SJSA1 (cell line): ENCODE measurements around the gene CDHR2. TPM values are rescaled to one million over a fixed set of nuclear protein-coding genes. Genes with fewer than 3 reads are reported as not detected.
A peak's percentile ranks its signal among the peaks of the same experiment; 100 is the strongest.

Experiments
- DNase-seq, 2 experiments: peaks; one replicate each; pipeline ENCODE4 v3.0.0-alpha.2; 2015 to 2020; ENCODE audit warnings: low spot score in 2 of 2, low read depth in 1 of 2
- H3K27ac ChIP-seq: fragments of 250-450 bp; sonication (Bioruptor Pico); 2 replicates; pipeline ENCODE4 v1.5.1; 2020; ENCODE audit warnings: mild to moderate bottlenecking, moderate library complexity
- H3K27me3 ChIP-seq: fragments of 250-450 bp; sonication (Bioruptor Pico); replicated peaks from 2 replicates; pipeline ENCODE4 v1.5.1; 2020; ENCODE audit warnings: mild to moderate bottlenecking, moderate library complexity
- H3K36me3 ChIP-seq: fragments of 250-450 bp; sonication (Bioruptor Pico); 2 replicates; pipeline ENCODE4 v1.5.1; 2020; ENCODE audit warnings: mild to moderate bottlenecking
- H3K4me1 ChIP-seq: fragments of 250-450 bp; sonication (Bioruptor Pico); replicated peaks from 2 replicates; pipeline ENCODE4 v1.6.1; 2021; ENCODE audit warnings: mild to moderate bottlenecking
- H3K4me3 ChIP-seq: fragments of 250-450 bp; sonication (Bioruptor Pico); 2 replicates; pipeline ENCODE4 v1.5.1; 2020; ENCODE audit warnings: mild to moderate bottlenecking
- H3K9me3 ChIP-seq: fragments of 250-450 bp; sonication (Bioruptor Pico); replicated peaks from 2 replicates; pipeline ENCODE4 v1.5.1; 2020; ENCODE audit warnings: mild to moderate bottlenecking
- total RNA-seq: library from RNA; depleted of rRNA; stranded (reverse); fragments of >200 nt; shearing (Covaris generic); gene quantifications from 2 replicates; pipeline ENCODE4 v1.2.3, GENCODE V29; 2014

The CDHR2 gene
- total RNA-seq, 1 experiment from 2014 or later = not detected

GRCh38 chr5:176608937-176609723 is 60.0 kb downstream of the CDHR2 start:
- no peak overlapping the region for H3K27ac ChIP-seq
- no peaks in the 10 kb centered on the region; the same call in none of the 2 replicates for H3K36me3 ChIP-seq
- no peak for DNase-seq
- H3K9me3 ChIP-seq = no peaks in the 10 kb centered on the region
- peak overlapping the region; percentile 84 for H3K4me3 ChIP-seq
- no peaks in the 10 kb centered on the region for H3K27me3 ChIP-seq
- peaks cover 21% of the 10 kb centered on the region for H3K4me1 ChIP-seq

DNA sequence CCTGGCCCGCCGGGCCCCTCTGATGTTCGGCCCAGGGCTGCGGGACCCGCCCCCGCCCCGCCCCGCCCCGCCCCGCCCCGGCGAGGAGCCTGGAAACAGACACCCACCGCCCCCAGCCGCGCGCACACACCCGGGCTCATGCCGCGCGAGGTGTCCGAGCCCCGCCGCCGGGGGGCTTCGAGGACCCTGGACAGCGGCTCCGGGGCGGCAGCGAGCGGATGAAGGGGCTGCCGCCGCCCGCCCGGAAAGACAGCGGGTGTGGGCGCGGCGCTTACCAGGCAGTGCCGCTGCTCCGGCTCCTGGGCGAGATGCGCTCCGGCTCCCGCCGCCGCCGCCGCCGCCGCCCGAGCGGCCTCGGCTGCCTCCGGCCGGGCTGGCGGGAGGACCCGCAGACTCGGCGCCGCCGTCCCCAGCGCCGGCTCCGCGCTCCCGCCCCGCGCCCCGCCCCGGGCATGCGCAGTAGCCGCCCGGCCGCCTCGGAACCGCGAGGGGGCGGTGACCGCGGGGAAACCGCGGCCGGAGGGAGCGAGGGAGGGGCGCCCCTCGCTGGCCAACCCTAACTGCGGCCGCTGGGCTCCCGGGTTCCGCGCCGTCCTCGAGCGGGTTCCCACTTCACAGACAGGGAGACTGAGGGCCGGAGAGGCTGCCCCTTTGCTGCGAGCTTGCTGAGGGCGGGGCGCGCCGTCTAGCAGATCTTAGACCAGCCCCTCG is 60.7 kb downstream of the CDHR2 start, which contains the start of gene GPRIN1:
TSS of gene GPRIN1 (minus strand) at position 433 of the 711 bp plus-strand sequence. CDS start 10,322 bp downstream, outside the sequence.
- Histone ChIP-seq H3K4me1 (peaks cover 27% of the 10 kb centered on the region), H3K27ac (no peak within 1 kb of the TSS), H3K27me3 (no peaks in the 10 kb centered on the region), H3K4me3 (peak within 1 kb of the TSS; percentile 84), H3K36me3 (no peaks in the 10 kb centered on the region; the same call in none of the 2 replicates), H3K9me3 (no peaks in the 10 kb centered on the region)
- peak; percentile 69 to 76 for DNase-seq

GRCh38 chr5:176610435-176610773 is 61.3 kb downstream of the CDHR2 start:
- Histone ChIP-seq H3K27ac (no peak overlapping the region), H3K4me1 (peaks cover 32% of the 10 kb centered on the region), H3K4me3 (peak overlapping the region; percentile 84), H3K36me3 (no peaks in the 10 kb centered on the region; the same call in none of the 2 replicates), H3K27me3 (no peaks in the 10 kb centered on the region), H3K9me3 (no peaks in the 10 kb centered on the region)
- no peak for DNase-seq

GRCh38 chr5:176611435-176611834 is 62.3 kb downstream of the CDHR2 start:
- Histone ChIP-seq H3K4me3 (no peak overlapping the region), H3K36me3 (no peaks in the 10 kb centered on the region; the same call in none of the 2 replicates), H3K9me3 (no peaks in the 10 kb centered on the region), H3K4me1 (peaks cover 38% of the 10 kb centered on the region), H3K27me3 (no peaks in the 10 kb centered on the region), H3K27ac (no peak overlapping the region)
- DNase-seq = peak; percentile 46 to 86

GRCh38 chr5:176612008-176612407 is 62.9 kb downstream of the CDHR2 start:
- no peaks in the 10 kb centered on the region for H3K27me3 ChIP-seq
- no peaks in the 10 kb centered on the region; the same call in none of the 2 replicates for H3K36me3 ChIP-seq
- no peak overlapping the region for H3K27ac ChIP-seq
- DNase-seq = no peak
- no peaks in the 10 kb centered on the region for H3K9me3 ChIP-seq
- peaks cover 38% of the 10 kb centered on the region for H3K4me1 ChIP-seq
- no peak overlapping the region for H3K4me3 ChIP-seq

- Histone ChIP-seq H3K27ac (no peak overlapping the region), H3K4me1 (peaks cover 38% of the 10 kb centered on the region), H3K9me3 (no peaks in the 10 kb centered on the region), H3K36me3 (no peaks in the 10 kb centered on the region; the same call in none of the 2 replicates), H3K27me3 (peaks cover 2% of the 10 kb centered on the region; the same call in 1 of the 2 replicates), H3K4me3 (no peak overlapping the region)
- DNase-seq = no peak
These were observed 63.7 kb downstream of the CDHR2 start for GRCh38 chr5:176612855-176613254.

DNA sequence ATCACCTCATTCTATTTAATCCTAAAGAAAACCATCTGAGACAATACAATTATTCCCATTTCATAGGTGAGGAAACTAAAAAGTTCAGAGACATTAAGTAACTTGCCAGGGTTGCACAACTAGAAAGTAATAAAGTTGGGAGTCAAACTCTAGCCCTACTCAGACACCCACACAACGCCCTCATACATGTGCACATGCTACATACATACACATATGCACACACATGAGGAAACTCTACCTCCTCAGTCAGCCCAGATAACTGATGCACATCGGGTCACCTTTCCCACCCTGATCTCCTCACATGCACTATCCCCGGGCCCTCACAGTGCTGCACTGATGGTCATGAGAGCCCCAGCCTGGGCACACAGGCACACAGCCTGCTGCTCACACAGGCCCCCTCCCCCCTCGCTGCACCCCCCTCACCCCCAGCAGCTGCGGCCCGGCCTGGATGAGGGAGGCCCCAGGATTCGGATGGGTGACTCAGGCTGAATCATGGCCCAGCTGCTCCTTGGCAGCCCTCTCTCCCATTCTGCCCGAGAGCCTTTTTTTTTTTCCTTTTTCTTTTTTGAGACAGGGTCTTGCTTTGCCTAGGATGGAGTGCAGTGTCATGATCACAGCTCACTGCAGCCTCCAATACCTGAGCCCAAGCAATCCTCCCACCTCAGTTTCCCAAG is 65.8 kb downstream of the CDHR2 start:
- peaks cover 39% of the 10 kb centered on the region for H3K4me1 ChIP-seq
- H3K4me3 ChIP-seq = no peak overlapping the region
- peak; percentile 44 to 85 for DNase-seq
- H3K27me3 ChIP-seq = peaks cover 23% of the 10 kb centered on the region
- no peak overlapping the region for H3K27ac ChIP-seq
- no peaks in the 10 kb centered on the region for H3K36me3 ChIP-seq
- H3K9me3 ChIP-seq = 0 out of 2 replicates have a peak, but pooled peaks cover 2% of the 10 kb centered on the region

DNA sequence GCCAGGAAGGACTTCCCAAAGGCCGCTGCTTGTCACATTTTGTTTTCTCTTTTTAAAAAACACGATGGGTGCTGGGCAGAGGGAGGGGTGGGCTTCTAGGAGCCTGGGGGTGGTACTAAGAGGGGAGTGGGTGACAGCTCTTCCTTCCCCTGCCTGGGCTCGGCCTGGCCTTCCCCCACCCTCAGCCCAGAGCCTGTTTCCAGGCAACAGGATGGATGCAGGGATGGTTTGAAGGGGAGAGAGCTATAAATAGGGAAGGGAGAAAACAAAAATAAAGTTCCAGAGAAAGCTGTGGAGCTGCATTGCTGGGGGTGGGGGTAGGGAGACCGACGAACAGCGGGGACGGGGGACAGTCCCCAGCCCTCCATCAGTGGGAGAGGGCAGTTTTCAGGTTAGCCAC is 67.4 kb downstream of the CDHR2 start:
- Histone ChIP-seq H3K27me3 (peaks cover 38% of the 10 kb centered on the region), H3K9me3 (0 out of 2 replicates have a peak, but pooled peaks cover 2% of the 10 kb centered on the region), H3K4me1 (peaks cover 38% of the 10 kb centered on the region), H3K36me3 (no peaks in the 10 kb centered on the region), H3K27ac (no peak overlapping the region), H3K4me3 (no peak overlapping the region)
- DNase-seq = no peak

GRCh38 chr5:176618783-176619182 is 69.6 kb downstream of the CDHR2 start:
- H3K4me1 ChIP-seq = peaks cover 33% of the 10 kb centered on the region
- peaks cover 55% of the 10 kb centered on the region for H3K27me3 ChIP-seq
- H3K4me3 ChIP-seq = no peak overlapping the region
- H3K36me3 ChIP-seq = no peaks in the 10 kb centered on the region
- 0 out of 2 replicates have a peak, but pooled peaks cover 2% of the 10 kb centered on the region for H3K9me3 ChIP-seq
- no peak for DNase-seq
- no peak overlapping the region for H3K27ac ChIP-seq

DNA sequence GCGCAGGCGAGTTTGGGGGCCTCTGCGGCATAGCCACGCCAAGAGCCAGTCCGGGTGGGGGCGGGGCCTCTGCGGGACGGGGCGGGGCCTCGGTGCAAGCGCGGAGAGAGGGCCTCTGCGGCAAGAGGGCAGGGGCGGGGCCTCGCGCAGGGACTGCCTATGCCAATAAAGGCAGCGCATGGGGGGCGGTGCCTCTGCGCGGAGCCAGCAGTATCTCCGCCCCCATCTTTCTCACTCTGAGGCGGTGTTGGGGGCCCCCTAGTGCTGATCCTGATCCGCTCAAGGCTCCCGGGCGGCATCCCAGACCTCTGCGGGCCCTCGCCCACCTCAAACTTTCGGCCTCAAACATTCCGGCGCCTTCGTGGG is 70.0 kb downstream of the CDHR2 start:
- Histone ChIP-seq H3K27me3 (peaks cover 59% of the 10 kb centered on the region), H3K4me1 (peaks cover 29% of the 10 kb centered on the region), H3K9me3 (0 out of 2 replicates have a peak, but pooled peaks cover 2% of the 10 kb centered on the region), H3K4me3 (no peak overlapping the region), H3K36me3 (no peaks in the 10 kb centered on the region), H3K27ac (no peak overlapping the region)
- peak; percentile 83 to 94 for DNase-seq

DNA sequence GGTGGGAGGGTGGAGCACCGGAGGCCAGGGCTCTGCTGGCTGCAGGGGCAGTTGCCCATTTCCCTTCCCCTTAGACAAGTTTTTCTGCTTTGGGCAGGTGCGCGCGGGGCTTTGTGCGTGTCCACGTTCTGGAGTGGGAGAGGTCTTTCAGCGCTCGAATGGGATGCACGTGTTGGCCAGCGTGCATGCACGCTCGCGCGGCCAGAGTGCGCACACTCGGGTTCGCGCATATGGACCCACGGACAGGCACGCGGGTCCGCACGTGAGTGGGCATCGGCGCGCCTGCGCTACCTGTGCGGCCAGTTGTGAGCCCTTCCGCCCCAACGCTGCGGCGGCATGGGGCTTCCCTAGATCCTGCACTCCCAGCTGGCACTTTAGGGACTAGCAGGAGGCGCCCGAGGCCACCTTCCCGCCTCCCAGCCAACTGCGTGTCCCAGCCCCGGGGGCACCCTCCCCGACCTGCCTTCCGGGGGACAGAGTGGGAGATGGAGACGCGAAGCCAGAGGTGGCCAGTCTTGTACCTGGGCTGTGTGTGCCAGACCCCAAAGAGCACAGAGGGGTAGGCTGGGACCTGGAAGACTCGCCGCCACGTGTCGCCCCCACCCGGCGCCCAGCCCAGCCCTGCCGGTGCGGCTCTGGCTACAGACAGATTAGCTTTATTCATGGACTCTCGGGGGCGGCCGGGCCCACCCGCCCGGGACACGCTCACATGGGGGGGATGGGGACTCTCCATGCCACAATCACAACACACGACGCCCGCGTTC is 70.6 kb downstream of the CDHR2 start:
- H3K36me3 ChIP-seq = no peaks in the 10 kb centered on the region
- no peak overlapping the region for H3K27ac ChIP-seq
- peaks cover 63% of the 10 kb centered on the region for H3K27me3 ChIP-seq
- DNase-seq = no peak
- 0 out of 2 replicates have a peak, but pooled peaks cover 2% of the 10 kb centered on the region for H3K9me3 ChIP-seq
- no peak overlapping the region for H3K4me3 ChIP-seq
- peaks cover 25% of the 10 kb centered on the region for H3K4me1 ChIP-seq

DNA sequence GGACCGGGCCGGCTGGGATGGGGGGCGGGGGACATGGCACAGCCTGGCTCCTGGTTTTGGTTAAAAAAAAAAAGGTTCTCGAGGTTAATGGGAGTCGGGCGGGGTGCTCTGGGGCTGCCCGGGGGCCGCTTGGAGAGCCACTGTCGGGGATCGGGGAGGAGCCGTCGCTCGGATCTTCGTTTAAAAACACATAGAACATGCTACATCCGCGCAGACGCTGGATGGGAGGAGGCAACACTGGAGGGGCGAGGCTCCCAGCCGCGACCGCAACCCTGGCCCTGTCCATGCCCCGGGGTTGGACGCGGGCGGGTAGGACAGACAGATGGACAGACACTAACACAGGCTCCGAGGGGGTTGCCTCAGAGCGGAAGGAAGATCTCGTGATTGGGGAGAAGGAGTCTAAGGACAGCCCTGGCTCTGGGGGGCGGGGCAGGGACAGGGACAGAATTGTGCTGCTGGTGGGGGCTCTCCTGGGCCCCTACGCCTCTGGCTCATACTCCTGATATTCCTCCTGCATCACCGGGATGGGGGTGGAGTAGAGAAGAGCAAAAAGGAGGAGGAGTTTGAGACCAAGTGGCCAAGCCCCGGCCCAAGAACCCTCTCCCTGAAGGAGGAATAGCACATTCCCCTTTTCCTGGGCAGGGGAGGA is 71.3 kb downstream of the CDHR2 start:
- 0 out of 2 replicates have a peak, but pooled peaks cover 2% of the 10 kb centered on the region for H3K9me3 ChIP-seq
- no peaks in the 10 kb centered on the region for H3K36me3 ChIP-seq
- no peak overlapping the region for H3K4me3 ChIP-seq
- peaks cover 18% of the 10 kb centered on the region for H3K4me1 ChIP-seq
- H3K27me3 ChIP-seq = peaks cover 70% of the 10 kb centered on the region
- DNase-seq = no peak
- H3K27ac ChIP-seq = no peak overlapping the region
